GM15510 (cell line): ENCODE data around the gene MARCKSL1.

Experiments used
- POLR2A ChIP-seq: IDR thresholded peaks from 3 replicates; pipeline ENCODE4 v1.6.1; 2011; ENCODE audit warnings: borderline replicate concordance; ENCODE audit not compliant: insufficient read length; ENCODE audit errors: extremely low read depth

Gene MARCKSL1

DNA sequence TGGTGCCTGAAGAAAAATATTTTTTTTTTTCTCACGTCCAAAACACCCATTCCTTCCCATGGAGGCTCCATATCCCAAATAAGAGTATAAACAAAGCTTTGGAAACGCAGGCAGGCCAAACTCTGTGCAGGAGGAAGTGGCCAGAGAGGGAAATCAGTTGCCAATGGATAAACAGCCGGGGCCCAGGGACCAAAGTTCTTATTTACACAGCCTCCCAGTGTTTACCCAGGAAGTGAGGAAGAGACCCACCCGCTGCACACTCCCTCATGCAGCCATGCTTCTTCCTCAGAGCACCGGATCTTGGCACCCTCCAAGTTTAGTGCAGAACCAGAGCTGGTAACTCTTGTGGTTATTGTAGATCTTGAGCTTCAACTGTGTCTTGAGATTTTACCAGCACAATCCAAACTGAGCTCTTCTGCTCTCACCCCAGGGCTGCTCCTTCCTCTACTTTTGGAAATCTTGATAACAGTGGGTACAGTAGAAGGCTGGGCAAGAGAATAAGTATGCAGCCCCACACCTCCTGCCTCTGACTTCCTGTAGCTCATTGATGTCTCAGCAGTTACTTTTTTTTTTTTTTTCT is 14.2 kb downstream of the MARCKSL1 start:
- no peak for TF ChIP-seq POLR2A

DNA sequence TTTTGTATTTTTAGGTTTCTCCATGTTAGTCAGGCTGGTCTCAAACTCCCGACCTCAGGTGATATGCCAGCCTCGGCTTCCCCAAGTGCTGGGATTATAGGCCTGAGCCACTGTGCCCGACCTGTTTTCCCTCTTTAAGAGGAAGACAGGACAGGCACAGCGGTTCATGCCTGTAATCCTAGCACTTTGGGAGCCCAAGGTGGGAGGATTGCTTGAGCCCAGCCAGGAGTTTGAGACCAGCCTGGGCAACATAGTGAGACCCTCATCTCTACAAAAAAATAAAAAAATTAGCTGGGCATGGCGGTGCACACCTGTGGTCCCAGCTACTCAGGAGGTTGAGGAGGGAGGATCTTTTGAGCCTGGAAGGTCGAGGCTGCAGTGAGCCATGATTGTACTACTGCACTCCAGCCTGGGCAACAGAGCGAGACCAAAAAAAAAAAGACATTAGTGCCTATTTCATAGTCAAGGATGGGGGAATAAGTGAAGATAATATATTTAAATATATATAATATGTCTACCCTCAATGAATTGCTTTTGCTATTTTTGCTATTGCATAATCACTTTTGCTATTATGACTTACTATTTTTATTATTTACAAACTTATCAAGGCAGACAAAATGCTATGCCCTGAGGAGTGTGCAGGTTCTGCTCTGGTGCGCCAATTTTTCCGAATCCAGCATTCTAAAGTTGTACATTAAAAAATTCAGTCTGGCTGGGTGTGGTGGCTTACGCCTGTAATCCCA is 17.7 kb downstream of the MARCKSL1 start:
- no peak for TF ChIP-seq POLR2A

DNA sequence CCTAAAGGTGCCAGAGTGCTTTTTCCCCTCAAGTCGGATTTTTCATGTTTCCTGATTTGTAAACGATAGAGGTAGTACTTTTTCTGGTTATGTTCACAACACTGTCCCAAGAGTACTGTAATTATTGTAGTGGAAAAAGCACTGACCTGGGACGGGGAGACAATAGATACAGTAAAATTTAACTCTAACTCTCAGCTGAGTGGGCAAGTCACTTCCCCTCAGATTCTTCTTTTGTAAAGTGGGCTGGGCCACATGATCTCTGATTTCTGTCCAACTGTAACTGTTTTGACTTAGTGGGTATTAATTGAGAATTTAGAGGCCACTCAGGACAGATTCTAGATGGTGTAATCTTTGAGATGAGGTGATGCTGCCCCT is 19.1 kb downstream of the MARCKSL1 start:
- TF ChIP-seq POLR2A, result no peak

DNA sequence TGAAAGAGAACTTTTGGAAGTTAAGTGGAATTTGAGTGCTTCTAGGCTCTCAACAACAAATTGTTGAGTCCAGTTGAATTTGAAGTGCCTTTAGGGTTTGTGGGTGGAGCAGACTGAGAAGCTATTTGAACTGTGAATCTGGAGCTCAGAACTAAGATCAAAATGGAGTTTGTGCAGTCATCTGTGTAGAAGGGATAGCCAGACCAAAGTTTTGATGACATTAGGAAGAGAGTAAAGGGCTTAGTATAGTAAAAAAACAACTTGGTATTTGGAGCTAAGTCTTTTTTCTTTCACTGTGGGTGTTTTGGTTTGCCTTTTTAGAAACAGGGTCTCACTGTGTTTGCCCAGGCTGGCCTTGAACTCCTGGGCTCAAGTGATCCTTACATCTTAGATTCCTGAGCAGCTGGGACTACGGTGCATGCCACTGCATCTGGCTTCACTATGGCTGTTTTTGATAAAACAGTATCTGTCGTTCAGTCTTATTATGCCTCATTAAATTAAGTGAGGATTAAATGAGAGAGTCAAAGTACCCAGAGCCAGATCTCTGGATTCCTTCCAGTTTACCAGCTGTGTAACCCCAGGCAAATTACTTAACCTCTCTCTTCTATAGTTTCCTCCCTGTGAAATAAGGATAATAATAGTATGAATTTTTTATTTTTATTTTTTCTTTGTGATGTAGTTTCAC is 24.2 kb downstream of the MARCKSL1 start:
- no peak for TF ChIP-seq POLR2A

DNA sequence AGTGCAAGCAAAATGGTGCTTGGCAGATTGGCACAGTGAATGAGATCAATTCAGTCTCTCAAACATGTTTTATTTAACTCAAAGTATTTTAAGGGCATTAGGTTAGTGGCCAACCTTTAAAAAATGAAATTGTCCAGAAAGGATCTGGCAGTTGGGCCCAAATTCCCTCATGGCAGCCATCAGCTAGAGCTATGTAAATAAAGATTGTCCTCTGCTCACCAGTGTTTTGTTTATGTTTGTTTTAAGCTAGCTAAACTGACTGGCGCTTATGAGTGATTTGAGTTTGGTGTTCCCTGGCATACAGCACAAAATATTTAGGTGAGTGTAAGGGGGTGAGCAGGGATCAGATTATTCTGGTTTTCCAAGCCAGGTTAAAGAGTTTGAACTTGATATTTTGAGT is 26.1 kb downstream of the MARCKSL1 start:
- no peak for TF ChIP-seq POLR2A

DNA sequence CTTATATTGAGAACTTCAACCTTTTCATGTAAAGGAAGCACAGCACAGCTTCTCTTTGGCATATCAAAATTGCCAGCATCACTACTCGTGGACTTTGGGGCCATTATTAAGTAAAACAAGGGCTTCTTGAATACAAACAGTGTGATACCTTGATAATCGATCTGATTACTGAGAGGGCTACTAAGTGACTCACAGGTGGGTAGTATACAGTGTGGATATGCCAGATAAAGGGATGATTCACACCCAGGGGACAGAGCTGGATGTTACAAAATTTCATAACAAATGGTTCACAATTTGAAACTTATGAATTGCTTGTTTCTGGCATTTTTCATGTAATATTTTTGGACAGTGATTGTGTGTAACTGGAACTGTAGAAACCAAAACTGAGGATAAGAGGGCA is 28.7 kb downstream of the MARCKSL1 start:
- no peak for TF ChIP-seq POLR2A

DNA sequence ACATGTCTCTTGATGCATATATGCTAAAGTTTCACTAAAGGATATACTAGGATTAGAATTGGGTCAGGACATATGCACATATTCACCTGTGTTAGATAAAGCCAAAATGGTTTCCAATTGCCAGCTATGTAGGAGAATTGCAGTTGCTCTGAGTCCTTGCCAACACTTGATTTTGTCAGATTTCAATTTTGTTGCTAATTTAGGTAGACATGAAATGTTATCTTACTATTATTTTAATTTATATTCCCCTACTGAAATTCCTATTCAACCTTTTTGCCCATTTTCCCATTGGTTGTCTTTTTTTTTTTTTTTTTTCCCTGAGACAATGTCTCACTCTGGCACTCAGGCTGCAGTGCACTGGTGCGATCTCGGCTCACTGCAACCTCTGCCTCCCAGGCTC is 30.7 kb downstream of the MARCKSL1 start:
- no peak for TF ChIP-seq POLR2A

DNA sequence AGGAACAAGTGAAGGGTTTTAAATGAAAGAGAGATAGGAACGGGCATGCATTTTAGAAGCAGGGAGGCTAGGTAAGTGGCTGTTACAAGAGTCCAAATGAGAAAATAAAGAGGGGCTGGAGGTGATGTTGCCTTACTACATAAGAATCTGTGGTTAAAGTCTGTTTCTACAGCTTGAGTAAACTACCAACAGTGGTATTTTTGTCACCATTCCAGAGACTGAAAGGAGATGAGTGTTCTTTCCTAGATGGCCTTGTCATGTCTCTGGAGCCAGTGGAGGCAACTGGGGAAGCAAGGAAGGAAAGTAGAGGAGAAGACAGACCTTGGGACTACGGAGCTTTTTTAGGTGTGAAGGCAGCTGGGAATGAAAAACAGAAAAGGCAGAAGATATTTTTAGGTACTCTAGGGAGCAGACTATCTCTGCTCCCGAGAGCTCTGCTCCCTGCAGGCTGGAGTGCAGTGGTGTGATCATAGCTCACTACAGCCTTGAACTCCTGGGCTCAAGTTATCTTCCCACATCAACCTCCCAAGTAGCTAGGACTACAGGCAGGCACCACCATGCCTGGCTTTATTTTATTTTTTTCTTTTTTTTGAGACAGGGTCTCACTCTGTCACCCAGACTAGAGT is 31.9 kb downstream of the MARCKSL1 start:
- TF ChIP-seq POLR2A, result no peak

DNA sequence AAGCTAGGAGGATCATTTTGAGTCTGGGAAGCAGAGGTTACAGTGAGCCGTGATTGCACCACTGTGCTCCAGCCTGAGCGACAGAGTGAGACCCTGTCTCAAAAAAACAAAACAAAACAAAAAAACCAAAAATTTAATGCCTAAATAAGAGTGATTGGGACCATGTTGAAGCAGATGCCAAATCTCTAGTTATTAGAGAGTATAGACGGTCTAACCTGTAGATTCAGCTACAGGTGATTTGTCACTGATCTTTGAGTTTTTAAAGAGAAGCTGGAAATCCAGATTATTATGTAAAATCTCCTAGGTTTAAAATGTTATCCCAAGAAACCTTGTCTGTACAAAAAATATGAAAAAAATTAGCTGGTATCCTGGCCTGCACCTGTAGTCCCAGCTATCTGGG is 32.7 kb downstream of the MARCKSL1 start:
- no peak for TF ChIP-seq POLR2A

DNA sequence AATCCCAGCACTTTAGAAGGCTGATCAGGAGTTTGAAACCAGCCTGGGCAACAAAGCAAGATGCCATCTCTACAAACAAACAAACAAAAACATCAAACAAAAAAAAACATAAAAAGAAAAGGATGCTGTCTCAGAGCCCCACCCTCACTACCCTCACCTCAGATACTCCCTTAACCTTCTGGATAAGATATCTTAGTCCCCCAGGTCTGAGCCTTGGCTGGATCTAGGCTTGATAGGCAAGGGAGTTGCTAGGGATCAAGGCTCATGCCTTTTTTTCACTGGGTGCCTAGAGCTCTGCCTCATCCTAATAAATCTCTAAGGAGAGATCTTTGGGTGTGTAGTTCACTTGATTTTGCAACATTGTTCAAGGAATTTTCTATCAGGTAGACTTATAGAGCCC is 36.7 kb downstream of the MARCKSL1 start:
- no peak for TF ChIP-seq POLR2A

DNA sequence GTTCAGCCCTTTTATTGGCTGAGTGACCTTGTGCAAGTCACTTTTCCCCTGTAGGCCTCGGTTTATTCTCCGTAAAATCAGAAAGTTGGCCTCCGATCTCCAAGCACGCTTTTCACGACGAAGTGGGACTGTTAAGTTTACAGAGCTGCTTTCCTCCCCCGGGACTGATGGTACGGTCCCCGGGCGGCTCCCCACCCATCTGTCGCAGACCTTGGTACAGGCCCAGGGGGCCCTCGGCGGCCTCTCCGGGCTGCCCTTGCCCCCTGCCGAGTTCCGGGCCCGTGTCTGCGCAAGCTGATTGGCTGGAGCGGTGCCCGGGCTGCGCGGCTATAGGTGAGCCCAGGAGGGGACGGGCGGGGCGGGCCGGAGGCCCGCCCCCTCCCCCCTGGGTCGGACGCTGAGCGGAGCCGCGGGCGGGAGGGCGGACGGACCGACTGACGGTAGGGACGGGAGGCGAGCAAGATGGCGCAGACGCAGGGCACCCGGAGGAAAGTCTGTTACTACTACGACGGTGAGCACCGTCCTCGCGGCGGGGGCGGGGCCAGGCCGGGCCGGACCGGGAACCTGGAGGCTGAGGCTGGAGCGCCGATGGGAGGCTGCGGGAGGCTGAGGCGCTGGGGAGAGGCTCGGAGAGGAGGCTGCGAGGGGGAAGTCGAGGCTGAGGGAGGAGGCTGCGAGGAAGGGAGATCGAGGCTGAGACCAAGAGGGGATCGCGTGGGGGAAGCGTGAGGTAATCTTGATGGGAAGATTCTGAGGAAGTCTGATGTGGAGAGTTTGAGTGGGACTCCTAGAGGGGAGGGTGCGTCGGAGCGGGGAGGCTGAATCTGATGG is 44.1 kb downstream of the MARCKSL1 start, which contains the start of gene HDAC1:
Gene HDAC1 (plus strand): TSS at position 376 of the 831 bp plus-strand sequence. CDS start 87 bp downstream, at position 463.
- TF ChIP-seq POLR2A, result peak; percentile 74

DNA sequence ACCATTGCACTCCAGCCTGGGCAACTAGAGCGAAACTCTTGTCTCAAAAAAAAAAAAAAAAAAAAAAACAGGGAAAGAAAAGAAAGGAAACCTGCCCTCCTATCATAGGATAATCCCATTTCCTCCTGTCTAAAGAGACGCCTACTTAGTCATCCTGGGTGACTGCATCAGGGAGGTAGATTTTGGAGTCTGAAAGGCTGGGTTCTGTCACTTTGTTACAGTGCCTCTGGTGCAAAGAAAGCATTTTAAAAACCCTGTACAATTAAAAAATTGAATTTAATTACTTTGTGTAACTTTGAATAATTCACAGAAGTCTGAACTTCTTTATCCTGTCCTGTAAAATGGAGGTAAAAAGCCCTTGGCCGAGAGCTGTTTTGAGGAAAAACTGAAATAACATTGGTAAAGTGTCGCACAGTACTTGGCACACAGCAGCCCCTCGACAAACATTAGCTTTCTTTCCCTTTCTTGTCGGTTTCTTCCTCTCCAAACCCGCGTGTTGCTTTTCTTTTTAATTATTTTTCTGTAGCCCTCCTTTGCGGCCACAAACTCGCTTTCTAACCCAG is 44.8 kb downstream of the MARCKSL1 start:
- no peak for TF ChIP-seq POLR2A

DNA sequence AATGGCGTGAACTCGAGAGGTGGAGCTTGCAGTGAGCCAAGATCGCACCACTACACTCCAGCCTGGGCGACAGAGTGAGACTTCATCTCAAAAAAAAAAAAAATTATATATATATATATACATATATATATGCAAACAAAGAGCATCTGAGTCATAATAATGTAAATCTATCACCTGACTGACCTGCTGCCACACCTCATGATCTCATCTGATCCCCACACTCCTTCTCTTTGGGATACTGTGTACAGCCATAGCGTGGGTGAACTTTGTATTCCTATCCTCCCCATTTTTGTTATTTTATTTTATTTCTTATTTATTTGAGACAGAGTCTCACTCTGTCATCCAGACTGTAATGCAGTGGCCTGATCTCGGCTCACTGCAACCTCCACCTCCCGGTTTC is 46.8 kb downstream of the MARCKSL1 start:
- no peak for TF ChIP-seq POLR2A

DNA sequence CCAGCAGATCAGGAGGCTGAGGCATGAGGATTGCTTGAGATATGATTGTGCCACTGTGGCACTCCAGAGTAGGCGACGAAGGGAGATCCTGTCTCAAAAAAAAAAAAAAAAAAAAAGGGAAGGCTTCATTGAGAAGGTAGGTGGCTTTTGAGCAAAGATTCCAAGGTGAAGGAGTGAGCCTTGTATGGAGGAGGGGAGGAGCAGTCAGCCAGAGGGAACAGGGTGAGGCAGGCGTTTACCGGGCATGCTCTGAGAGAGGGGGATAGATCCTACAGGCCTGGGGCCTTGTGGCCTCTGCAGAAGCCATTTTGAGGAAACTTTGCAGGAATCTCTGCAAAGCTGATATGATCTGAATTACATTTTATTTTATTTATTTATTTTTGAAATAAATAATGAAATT is 49.3 kb downstream of the MARCKSL1 start:
- TF ChIP-seq POLR2A, result no peak
